IPS-18a (cell line): Measurements from ENCODE around the gene NUDT8.
"Not testable (repeated sequence)": the region's sequence is repeated elsewhere in the genome, so short reads cannot be mapped to it uniquely, and the experiment has no call there.

Experiments
- H3K27ac ChIP-seq: one replicate; pipeline ENCODE4 v1.5.1; 2013; ENCODE audit warnings: low read length
- H3K27me3 ChIP-seq: one replicate; pipeline ENCODE4 v1.6.1; 2013; ENCODE audit warnings: mild to moderate bottlenecking, low read length; ENCODE audit not compliant: control insufficient read depth, insufficient read depth
- H3K36me3 ChIP-seq: one replicate; pipeline ENCODE4 v1.6.1; 2013; ENCODE audit warnings: low read depth, low read length; ENCODE audit not compliant: control insufficient read depth
- H3K4me1 ChIP-seq: one replicate; pipeline ENCODE4 v1.6.1; 2013; ENCODE audit warnings: low read depth, low read length; ENCODE audit not compliant: control insufficient read depth
- H3K4me3 ChIP-seq: one replicate; pipeline ENCODE4 v1.5.1; 2013; ENCODE audit warnings: low read length
- H3K9ac ChIP-seq: one replicate; pipeline ENCODE4 v1.6.1; 2013; ENCODE audit warnings: mild to moderate bottlenecking, low read length, moderate library complexity
- H3K9me3 ChIP-seq: one replicate; pipeline ENCODE4 v1.6.1; 2013; ENCODE audit warnings: low read depth, low read length; ENCODE audit not compliant: control insufficient read depth

NUDT8 gene

DNA sequence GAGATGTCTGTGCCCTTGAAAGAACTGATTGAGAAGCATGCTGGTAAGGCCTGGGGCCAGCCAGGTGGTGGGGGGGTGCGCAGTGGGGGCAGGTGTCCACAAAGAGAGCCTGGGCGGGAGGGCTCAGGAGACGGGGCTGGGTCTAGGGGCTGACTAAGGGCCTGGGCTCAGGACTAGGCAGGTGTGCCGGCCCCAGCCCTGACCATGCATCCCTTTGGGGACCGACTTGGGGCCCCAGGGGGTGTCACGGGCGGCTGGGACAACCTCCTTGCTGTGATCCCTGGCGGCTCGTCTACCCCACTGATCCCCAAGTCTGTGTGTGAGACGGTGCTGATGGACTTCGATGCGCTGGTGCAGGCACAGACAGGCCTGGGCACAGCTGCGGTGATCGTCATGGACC lies 18.6 kb downstream of the NUDT8 start:
- H3K9ac ChIP-seq = no peak overlapping the region

GRCh38 chr11:67610302-67610868 lies 19.4 kb downstream of the NUDT8 start:
- H3K27ac ChIP-seq = no peak overlapping the region
- H3K36me3 ChIP-seq = peaks cover 25% of the 10 kb centered on the region
- no peak overlapping the region for H3K4me3 ChIP-seq
- H3K4me1 ChIP-seq = peaks cover 17% of the 10 kb centered on the region
- H3K27me3 ChIP-seq = peaks cover 8% of the 10 kb centered on the region
- no peak overlapping the region for H3K9ac ChIP-seq
- H3K9me3 ChIP-seq = no peaks in the 10 kb centered on the region

More for the DNA sequence above, 18.6 kb downstream of the NUDT8 start:
- Histone ChIP-seq H3K36me3 (peaks cover 25% of the 10 kb centered on the region), H3K27ac (no peak overlapping the region), H3K9me3 (no peaks in the 10 kb centered on the region), H3K27me3 (peaks cover under 1% of the 10 kb centered on the region), H3K4me1 (peaks cover 12% of the 10 kb centered on the region), H3K4me3 (no peak overlapping the region)

GRCh38 chr11:67609316-67609715 lies 20.4 kb downstream of the NUDT8 start:
- Histone ChIP-seq H3K27me3 (peaks cover 11% of the 10 kb centered on the region), H3K36me3 (peaks cover 25% of the 10 kb centered on the region), H3K4me1 (peaks cover 11% of the 10 kb centered on the region), H3K9me3 (no peaks in the 10 kb centered on the region), H3K9ac (no peak overlapping the region), H3K27ac (no peak overlapping the region), H3K4me3 (no peak overlapping the region)

GRCh38 chr11:67608486-67608885 lies 21.3 kb downstream of the NUDT8 start:
- Histone ChIP-seq H3K27ac (no peak overlapping the region), H3K27me3 (peaks cover 11% of the 10 kb centered on the region), H3K9me3 (no peaks in the 10 kb centered on the region), H3K9ac (no peak overlapping the region), H3K4me3 (no peak overlapping the region), H3K36me3 (peaks cover 25% of the 10 kb centered on the region), H3K4me1 (peaks cover 9% of the 10 kb centered on the region)

DNA sequence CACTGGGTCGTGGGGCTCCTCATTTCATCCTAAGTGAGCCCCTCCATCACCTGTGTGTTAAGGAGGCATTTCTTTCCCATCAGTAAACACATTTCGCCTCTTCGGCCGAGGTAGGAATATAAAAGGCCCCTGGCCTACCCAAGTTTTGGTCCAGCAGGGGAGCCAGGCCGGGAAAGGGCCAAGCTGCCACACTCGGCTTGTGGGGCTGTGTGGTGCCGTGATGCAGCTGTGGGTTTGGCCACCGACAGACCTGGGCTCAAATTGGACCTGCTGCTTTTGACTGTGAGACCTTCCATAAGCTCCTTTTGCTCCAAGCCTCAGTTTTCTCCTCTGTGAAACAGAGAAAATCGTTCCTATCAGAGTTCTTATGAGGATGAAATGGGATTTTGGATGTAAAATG lies 22.2 kb downstream of the NUDT8 start:
- H3K36me3 ChIP-seq = peaks cover 25% of the 10 kb centered on the region
- peaks cover 11% of the 10 kb centered on the region for H3K27me3 ChIP-seq
- H3K27ac ChIP-seq = no peak overlapping the region
- peak overlapping the region; percentile 60 for H3K9ac ChIP-seq
- H3K4me3 ChIP-seq = peak overlapping the region; percentile 89
- H3K9me3 ChIP-seq = no peaks in the 10 kb centered on the region
- H3K4me1 ChIP-seq = peaks cover 9% of the 10 kb centered on the region

DNA sequence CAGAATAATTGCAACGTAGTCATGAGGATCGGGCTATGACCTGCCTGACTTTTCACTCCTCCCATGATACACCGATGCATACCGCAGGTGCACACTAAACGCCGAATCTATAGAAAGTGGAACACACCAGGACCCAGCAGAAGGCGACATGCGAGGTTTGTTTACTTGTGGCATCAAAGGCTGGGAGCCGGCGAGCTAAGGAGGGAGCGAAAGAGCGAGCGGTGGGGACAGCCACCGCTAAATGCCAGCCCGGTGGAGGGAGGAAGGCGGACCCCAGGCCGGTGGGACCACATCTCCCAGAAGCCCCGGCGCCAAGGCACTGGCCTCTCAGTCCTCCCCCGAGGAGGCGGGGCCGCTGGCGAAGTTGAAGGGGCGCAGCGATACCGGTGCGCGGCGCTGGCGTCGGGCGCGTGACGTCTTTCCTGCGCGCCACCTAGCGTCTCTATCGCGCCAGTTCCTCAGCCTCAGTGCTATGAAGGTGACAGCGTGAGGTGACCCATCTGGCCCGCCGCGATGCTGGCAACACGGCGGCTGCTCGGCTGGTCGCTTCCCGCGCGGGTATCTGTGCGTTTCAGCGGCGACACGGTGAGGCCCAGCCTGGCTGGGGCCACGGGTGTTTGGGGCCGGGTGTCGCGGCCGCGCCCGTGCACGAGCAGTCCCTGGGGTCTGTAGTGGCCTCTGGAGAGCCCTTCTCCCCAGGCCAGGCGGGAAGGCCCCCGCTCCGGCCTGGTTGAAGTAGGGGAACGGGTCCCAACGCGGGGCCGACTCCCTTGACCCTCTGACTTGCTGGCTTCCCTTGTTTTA lies 23.0 kb downstream of the NUDT8 start, which contains the start of gene NDUFV1:
Gene NDUFV1, plus strand, starts transcription at position 445 of the 804 bp plus-strand sequence. Its CDS starts 69 bp downstream, at position 514.
- Histone ChIP-seq H3K36me3 (peaks cover 25% of the 10 kb centered on the region), H3K27ac (no peak within 1 kb of the TSS), H3K4me3 (peak within 1 kb of the TSS; percentile 89), H3K9me3 (no peaks in the 10 kb centered on the region), H3K4me1 (peaks cover 9% of the 10 kb centered on the region), H3K27me3 (peaks cover 11% of the 10 kb centered on the region), H3K9ac (peak within 1 kb of the TSS; percentile 60)

GRCh38 chr11:67606093-67606491 lies 23.6 kb downstream of the NUDT8 start:
- H3K4me3 ChIP-seq = peak overlapping the region; percentile 89
- no peak overlapping the region for H3K27ac ChIP-seq
- H3K27me3 ChIP-seq = peaks cover 11% of the 10 kb centered on the region
- H3K36me3 ChIP-seq = peaks cover 21% of the 10 kb centered on the region
- H3K4me1 ChIP-seq = peaks cover 9% of the 10 kb centered on the region
- H3K9me3 ChIP-seq = no peaks in the 10 kb centered on the region
- peak overlapping the region; percentile 30 for H3K9ac ChIP-seq

DNA sequence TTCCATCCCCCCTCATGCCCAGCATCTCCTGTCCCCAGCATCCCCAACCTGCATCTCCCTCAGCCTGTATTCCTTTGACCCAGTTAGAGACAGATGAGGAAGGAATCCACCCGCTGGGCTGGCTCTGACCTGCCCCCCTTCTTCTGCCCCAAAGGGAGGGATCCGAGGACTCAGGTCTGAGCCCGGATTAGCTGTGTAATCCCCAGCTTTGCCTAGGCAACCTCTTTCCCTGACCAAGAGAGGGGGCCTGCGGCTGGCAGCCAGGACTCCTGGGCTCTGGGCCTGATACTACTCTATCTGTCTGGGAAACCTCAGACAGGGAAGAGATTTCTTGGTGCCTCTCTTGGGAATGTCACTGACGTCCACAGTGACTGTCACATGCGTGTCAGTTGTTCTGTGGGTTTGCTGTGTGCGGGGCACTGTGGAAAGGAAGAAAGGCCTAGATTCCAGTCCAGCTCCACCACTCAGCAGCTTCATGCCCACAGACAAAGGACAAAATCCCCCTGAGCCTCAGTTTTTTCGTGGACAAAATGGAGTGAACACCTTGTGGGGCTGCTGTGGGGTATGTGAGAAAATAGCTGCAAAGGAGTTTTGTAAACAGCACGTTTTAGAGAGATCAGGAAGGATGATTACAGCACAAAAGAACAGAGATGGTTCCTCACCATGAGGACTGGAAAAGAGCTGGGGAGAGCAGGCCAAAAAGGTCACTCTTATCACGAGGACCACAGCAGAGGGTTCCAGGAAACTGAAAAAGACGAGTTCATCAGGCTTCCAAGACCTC lies 24.3 kb downstream of the NUDT8 start:
- Histone ChIP-seq H3K9ac (no peak overlapping the region), H3K4me3 (no peak overlapping the region), H3K36me3 (peaks cover 20% of the 10 kb centered on the region), H3K27ac (no peak overlapping the region), H3K4me1 (peaks cover 9% of the 10 kb centered on the region), H3K27me3 (peaks cover 11% of the 10 kb centered on the region), H3K9me3 (no peaks in the 10 kb centered on the region)

- peaks cover 14% of the 10 kb centered on the region for H3K36me3 ChIP-seq
- H3K27me3 ChIP-seq = peaks cover 11% of the 10 kb centered on the region
- H3K9ac ChIP-seq = no peak overlapping the region
- H3K4me1 ChIP-seq = peaks cover 9% of the 10 kb centered on the region
- no peaks in the 10 kb centered on the region for H3K9me3 ChIP-seq
- H3K27ac ChIP-seq = no peak overlapping the region
- H3K4me3 ChIP-seq = no peak overlapping the region
These were observed 24.9 kb downstream of the NUDT8 start for GRCh38 chr11:67604815-67605214.

DNA sequence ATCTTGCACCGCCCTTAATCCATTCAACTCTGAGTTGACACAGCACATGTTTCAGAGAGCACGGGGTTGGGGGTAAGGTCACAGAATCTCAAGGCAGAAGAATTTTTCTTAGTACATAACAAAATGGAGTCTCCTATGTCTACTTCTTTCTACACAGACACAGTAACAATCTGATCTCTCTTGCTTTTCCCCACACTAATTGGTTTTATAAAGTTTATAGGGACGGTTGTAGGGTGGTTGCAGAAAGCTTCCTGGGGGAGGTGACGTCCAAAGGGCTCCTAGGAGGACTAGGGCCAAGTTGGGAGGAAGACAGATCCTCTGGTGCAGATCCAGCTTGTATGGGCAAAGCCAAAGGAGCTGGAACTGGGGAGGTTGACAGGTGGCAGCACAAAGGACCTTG lies 25.6 kb downstream of the NUDT8 start:
- H3K27ac ChIP-seq, H3K4me3 ChIP-seq, H3K9me3 ChIP-seq, H3K36me3 ChIP-seq, H3K4me1 ChIP-seq, H3K9ac ChIP-seq: not testable (repeated sequence)
- peaks cover 11% of the 10 kb centered on the region for H3K27me3 ChIP-seq

DNA sequence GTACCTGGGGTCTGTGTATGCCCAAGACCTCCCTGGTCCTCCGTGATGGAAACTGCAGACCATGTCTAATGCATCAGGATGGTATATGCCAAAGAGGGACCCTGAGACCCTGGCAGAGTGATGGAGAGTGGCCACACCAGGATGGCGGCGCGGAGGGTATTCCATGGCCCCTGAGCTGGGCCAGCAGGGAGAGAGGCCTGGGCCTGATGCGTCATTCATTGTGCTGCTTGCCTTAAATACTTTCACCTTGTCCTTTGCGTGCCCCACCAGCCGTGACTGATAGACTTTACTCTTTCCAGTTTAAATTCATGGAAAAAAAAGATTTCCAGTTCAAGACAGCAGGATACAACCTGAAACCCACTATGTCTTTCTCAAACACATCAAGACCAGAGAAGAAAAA lies 28.6 kb downstream of the NUDT8 start:
- H3K4me3 ChIP-seq = no peak overlapping the region
- peaks cover 5% of the 10 kb centered on the region for H3K4me1 ChIP-seq
- H3K27ac ChIP-seq = no peak overlapping the region
- peaks cover 4% of the 10 kb centered on the region for H3K9me3 ChIP-seq
- H3K9ac ChIP-seq = no peak overlapping the region
- peaks cover 10% of the 10 kb centered on the region for H3K27me3 ChIP-seq
- no peaks in the 10 kb centered on the region for H3K36me3 ChIP-seq
